Measurements from ENCODE around the gene KRT3.

The KRT3 gene

DNA sequence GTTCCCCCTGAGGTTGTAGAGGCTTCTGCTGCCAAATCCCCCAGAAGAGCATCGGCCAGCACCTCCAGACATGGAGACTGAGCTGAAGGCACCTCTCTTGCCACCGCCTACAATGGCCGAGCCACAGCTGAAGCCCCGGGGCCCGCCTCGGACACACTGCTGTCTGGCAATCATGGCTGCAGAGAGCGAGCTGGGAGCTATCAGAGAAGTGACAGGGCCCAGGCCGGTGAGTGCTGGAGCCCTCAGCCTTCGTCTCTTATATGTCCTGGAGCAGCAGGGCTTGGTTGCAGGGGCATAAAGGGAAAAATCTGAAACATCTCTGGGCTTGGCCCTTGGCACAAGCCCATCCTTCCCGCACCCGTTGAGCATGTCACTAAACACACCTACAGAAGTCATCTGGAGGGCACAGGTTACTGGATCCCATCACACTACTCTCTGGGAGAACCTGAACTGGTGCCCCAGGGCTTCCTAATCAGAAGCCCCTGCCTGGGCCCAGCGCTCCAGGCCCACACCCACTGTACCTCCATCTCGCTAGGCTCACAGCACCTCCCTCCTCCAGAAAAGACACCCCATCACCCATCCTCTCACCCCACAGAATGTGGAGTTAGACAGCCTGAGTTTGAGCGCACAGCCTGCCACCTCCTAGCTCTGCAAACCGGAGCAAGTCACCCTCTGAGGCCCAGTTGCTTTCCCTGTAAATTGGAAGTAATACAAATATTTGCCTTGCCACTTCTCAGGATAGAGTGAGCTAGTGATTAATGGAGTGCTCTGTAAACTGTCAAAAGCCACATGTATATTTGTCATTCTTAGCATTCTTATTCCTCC is 18.2 kb upstream of the KRT3 start, which contains the start of gene KRT4:
Gene KRT4 (minus strand): TSS at position 232 of the 825 bp plus-strand sequence. CDS start 58 bp downstream, at position 174.
- no peak for DNase-seq

DNA sequence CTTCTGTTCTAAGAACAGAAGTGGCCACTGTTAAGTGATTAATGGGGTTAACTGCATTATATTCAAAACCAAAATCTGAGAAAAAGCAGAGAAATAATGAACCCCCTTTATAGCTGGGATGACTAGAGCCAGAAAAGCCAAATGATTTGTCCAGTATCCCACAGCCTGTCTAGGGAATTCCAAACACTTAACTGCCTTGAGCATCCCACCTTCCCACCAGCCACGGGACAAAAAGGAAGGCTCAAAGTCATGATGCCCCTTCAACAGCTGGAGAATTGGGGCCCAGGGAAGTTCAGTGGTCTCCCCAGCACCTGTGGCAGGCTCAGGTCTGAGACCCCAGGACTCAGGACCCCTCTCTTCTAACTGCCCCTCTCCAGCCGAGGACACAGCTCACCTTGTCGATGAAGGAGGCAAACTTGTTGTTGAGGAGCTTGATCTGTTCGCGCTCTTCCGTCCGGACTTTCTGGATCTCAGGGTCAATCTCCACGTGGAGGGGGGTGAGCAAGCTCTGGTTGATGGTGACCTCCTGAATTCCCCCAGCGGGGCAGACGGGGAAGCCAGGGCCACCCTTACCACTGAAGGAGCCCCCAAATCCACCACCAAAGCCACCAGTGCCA is 17.4 kb upstream of the KRT3 start:
- no peak for DNase-seq

DNA sequence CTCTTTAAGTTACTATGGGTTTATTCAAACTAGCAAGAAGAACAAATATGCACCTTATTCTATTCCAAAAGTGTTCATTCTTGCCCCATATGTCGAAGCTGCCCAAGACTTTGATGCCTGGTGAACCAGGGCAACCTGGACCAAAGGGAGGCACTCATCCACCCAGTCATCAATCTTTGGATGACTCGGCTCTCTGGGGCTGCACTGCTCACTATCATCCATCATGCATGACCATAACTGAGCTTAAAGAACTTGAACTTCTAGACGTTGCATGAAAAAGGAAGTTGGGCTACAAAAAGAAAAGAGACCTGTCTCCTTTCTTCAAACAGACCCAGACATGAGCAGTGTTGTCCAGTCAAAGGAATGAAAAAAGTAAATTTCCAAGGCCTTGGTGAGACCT is 16.8 kb upstream of the KRT3 start:
- no peak for DNase-seq

- DNase-seq, result no peak
These were observed 16.1 kb upstream of the KRT3 start for GRCh38 chr12:52812073-52812400.

GRCh38 chr12:52811191-52812072 is 15.5 kb upstream of the KRT3 start:
- DNase-seq, result no peak

- DNase-seq, result no peak
These were observed 14.6 kb upstream of the KRT3 start for GRCh38 chr12:52810554-52810953.

DNA sequence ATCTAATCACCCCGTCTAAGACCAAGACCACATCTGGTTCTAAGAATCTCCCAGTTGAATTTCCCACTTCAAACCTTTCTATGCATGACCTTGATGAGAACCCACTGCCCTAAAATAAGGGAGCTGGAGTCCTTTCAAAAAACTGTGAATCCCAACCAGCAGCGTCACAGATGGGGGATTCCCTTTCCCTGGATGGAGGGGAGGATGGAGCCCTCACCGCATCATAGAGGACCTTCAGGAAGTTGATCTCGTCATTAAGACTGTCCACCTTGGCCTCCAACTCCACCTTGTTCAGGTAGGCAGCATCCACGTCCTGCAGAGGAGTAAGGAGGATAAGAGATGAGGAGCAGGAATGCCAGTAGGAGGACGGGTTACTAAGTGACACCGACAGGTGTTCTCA is 13.2 kb upstream of the KRT3 start:
- DNase-seq, result no peak

DNA sequence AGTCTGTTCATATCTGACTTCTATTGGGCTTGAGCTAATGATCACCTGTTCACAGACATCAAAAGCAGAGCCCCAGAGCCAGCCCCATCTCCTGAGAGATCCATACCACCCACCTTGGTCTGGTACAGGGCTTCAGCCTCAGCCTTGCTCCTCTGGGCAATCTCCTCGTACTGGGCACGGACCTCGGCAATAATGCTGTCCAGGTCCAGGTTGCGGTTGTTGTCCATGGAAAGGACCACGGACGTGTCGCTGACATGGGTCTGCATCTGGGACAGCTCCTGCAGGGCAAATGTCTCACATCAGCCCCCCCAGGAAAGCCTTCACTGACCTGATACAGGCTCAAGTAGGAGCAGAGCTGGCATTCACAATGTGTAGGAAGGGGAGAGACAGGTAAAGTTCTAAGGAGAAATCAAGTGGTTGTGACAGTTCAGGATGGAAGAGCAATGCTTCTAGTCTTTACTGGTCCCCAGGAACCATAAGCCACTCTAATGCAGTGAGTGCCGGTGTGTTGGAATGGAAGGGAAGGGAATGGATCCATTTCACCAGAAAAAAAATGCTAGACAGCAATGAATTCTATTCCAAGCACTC is 12.8 kb upstream of the KRT3 start:
- no peak for DNase-seq

GRCh38 chr12:52807544-52808470 is 11.9 kb upstream of the KRT3 start:
- no peak for DNase-seq

DNA sequence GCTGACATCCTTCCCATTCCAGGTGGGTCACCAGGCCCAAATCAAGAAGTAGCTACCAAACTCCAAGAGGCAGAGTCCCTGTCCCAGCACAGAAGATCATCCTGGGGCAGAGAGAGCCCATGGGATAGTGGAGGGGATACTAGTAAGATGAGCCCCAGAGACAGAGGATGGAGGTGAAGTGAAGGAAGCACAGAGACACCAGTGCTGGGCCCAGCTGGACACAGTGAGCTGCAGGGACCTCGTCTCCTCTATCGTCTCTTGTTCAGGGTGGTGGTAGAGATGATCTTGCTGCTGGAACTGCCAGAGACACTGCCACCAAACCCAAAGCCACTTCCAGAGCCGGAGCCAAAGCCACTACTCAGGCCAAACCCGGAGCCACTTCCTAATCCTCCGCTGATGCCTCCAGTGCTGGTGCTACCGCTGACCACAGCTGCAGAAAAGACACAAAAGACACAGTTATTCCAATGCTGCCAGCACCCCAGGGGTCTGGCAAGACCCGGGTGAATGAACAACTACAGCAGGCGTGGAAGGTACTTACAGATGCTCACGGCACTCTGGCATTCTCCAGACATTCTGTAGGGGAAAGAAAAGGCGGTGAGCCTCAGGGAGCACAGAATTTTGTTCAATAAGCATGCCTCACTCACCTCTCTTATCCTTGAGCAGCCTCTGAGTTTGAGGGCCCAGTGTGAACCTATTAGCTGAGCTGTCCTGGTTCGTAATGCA is 11.1 kb upstream of the KRT3 start:
- no peak for DNase-seq

GRCh38 chr12:52806169-52806811 is 10.4 kb upstream of the KRT3 start:
- no peak for DNase-seq

DNA sequence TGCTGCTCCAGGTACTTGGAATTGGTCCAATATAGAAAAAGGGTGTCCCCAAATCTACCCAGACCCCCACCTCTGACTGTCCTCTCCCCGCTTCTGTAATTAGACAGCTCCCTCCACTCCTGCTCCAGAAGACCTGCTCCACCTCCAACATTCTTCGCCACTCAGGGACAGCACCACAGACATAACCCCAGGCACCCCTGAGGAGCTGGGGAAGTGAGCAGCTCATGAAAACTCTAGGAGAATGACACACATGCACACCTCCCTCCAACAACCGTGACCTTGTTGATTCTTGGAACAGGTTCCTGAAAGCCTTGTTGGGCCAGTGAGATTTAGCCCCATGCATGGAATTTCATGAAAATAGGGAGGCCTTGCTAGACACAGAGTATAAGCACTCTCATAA is 9.8 kb upstream of the KRT3 start:
- DNase-seq, result no peak

DNA sequence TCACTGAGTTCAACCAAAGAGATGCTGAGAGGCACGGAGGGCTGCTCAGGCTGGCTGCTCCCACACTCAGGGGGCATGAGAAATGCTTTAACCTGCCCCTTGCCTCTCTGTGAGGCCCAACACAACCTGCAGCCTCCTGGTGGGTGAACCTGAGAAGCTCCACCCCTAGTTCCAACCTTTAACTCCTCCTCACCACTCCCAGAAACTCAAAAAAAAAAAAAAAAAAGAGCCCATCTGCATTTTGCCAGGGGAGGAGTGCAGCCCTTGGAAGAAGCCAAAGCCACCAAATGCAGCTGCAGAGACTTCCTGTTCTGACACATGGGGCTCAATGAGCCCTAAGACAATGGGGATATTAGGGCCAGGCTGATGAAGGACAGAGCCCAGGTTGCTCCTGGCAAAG is 9.1 kb upstream of the KRT3 start:
- no peak for DNase-seq

GRCh38 chr12:52802442-52802841 is 6.5 kb upstream of the KRT3 start:
- no peak for DNase-seq

- DNase-seq, result no peak
These were observed 5.9 kb upstream of the KRT3 start for GRCh38 chr12:52801773-52802172.

DNA sequence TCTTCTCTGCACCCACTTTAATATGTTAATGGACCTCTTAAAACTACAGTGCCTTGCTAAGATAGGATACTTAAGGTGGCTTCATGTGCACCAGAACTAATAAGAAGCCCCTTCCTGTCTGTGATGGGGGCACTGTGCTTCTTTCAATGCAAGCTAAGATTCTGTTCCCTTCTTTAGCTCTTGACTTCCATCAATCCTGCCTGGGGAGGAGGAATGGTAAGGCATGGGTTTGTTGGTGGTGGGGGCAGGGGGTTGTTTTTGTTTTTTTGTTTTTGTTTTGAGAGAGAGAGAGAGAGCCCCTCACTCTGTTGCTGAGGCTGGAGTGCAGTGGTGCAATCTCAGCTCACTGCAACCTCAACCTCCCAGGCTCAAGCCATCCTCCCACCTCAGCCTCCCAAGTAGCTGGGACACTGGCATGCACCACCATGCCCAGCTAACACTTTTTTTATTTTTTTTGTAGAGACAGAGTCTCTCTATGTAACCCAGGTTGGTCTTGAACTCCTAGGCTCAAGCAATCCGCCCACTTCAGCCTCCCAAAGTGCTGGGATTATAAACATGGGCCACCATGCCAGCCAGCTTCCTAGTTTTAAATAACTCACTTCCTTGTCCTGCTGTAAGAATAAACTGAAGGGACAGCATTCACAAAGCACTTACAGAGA is 4.5 kb upstream of the KRT3 start:
- no peak for DNase-seq

DNA sequence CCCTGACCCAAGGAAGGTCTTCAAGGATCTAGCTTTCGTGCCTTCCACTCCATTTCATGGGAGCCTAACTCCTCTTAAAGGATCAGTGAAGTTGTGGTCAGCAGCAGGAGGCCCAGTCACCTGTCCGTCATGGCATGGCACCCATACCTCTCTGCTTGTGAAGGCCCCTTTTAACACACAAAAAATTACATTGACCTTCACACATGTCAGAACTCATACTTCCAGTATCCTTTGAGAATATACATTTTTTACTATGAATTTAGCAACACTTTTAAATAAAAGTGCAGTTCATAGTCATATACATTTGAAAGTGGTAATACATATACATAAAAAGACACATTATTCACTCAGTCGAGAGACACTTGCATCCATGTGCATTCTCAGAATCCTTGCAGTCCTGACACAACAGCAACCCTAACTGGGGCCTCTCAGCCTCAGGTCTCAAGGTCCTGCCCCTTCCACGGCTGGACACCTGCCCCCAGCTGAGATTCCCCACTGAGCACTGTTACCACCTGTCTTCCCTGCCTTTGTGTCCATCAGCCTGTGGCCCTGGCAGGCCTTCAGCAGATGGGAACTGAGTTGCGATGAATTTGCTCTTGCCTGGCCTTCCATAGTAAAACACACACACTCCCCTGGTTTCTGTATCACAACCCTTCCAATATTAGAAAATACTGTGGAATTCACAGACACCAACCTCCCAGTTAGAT is 3.7 kb upstream of the KRT3 start:
- DNase-seq, result no peak

- no peak for DNase-seq
These were observed 3.0 kb upstream of the KRT3 start for GRCh38 chr12:52798671-52799504.
